PFSK-1 (cell line): ENCODE measurements around the gene RASGRF2.

ENCODE experiments used
- FOXP2 ChIP-seq: optimal IDR thresholded peaks from 2 replicates; pipeline ENCODE3; 2011; ENCODE audit warnings: borderline replicate concordance, control low read depth, inconsistent platforms; ENCODE audit not compliant: insufficient read depth; ENCODE audit errors: extremely low read length, extremely low read depth
- POLR2AphosphoS5 ChIP-seq: IDR thresholded peaks from 2 replicates; pipeline ENCODE4 v1.6.1; 2012; ENCODE audit warnings: low read depth, mild to moderate bottlenecking, control low read depth, low read length, moderate library complexity
- SIN3A ChIP-seq: IDR thresholded peaks from 2 replicates; pipeline ENCODE4 v1.6.1; 2012; ENCODE audit warnings: mild to moderate bottlenecking, low read length, moderate library complexity, borderline replicate concordance; ENCODE audit not compliant: insufficient read depth
- TAF1 ChIP-seq: IDR thresholded peaks from 2 replicates; pipeline ENCODE4 v1.6.1; 2012; ENCODE audit warnings: low read length, control low read depth, borderline replicate concordance; ENCODE audit not compliant: insufficient read depth
- TF ChIP-seq, protein P1 (sequence below), 2 experiments: IDR thresholded peaks; 2 replicates each; pipeline versions ENCODE4 v1.6.1 to v1.8.0; 2011 to 2012; ENCODE audit warnings: low read depth in 2 of 2, low read length in 2 of 2, control low read depth in 1 of 2, inconsistent platforms in 1 of 2, mild to moderate bottlenecking in 1 of 2, moderate library complexity in 1 of 2; ENCODE audit not compliant: insufficient read depth in 1 of 2

DNA sequence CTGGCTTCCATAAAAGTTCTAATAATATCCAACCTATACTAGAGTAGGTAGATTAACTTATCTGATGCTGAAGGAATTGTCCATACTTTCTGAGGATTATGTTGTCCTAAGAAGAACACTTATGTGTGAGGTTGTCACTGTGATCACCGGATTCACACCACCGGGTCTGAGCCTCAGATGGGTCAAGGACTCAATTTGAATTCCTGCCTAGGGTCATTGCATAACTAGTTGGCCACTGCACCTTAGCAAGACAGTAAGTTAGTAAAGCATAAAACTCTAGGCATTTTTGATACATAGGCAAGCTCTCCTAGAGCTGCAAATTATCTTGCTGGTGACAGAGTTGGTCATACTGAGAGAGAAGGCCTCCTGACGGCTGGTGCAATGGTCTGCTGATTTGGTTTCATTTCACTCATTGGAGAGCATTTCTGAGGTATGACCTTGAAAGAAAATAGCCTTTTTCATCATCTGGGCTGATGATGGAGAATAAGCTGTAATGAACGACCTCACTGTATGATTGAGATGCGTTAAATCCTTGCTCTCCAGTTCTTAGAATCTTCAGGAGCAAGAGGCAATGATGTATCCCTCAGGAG lies 200.9 kb downstream of the RASGRF2 start:
- TF ChIP-seq POLR2AphosphoS5 (no peak), TAF1 (no peak), SIN3A (no peak), FOXP2 (no peak)
- TF ChIP-seq, protein P1, sequence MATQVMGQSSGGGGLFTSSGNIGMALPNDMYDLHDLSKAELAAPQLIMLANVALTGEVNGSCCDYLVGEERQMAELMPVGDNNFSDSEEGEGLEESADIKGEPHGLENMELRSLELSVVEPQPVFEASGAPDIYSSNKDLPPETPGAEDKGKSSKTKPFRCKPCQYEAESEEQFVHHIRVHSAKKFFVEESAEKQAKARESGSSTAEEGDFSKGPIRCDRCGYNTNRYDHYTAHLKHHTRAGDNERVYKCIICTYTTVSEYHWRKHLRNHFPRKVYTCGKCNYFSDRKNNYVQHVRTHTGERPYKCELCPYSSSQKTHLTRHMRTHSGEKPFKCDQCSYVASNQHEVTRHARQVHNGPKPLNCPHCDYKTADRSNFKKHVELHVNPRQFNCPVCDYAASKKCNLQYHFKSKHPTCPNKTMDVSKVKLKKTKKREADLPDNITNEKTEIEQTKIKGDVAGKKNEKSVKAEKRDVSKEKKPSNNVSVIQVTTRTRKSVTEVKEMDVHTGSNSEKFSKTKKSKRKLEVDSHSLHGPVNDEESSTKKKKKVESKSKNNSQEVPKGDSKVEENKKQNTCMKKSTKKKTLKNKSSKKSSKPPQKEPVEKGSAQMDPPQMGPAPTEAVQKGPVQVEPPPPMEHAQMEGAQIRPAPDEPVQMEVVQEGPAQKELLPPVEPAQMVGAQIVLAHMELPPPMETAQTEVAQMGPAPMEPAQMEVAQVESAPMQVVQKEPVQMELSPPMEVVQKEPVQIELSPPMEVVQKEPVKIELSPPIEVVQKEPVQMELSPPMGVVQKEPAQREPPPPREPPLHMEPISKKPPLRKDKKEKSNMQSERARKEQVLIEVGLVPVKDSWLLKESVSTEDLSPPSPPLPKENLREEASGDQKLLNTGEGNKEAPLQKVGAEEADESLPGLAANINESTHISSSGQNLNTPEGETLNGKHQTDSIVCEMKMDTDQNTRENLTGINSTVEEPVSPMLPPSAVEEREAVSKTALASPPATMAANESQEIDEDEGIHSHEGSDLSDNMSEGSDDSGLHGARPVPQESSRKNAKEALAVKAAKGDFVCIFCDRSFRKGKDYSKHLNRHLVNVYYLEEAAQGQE (IDR thresholded peaks at IDR 0.05; ENCODE audit: insufficient read depth in 1 of 2, low read depth in 2 of 2, low read length in 2 of 2), result no peak
